K562 (cell line): ENCODE data around the gene P2RY8. TPM values are rescaled to one million over a fixed set of nuclear protein-coding genes. Genes with fewer than 3 reads are reported as not detected.

ENCODE experiments used
- ATAC-seq: fragments of 200-7000 bp; cut with Tn5 transposase; 3 replicates; pipeline ENCODE4 v1.9.1; 2020; ENCODE audit warnings: moderate library complexity
- BruUV-seq: library from RNA; stranded (reverse); fragments of 400-500 nt; replicated peaks from 2 replicates; lab custom pipeline; 2021; lab: Mats Ljungman, UMichigan
- CTCF ChIA-PET: fragments of 300-600 bp; formaldehyde crosslinking; extraction: SDS; loops from one replicate; lab custom pipeline; 2021; ENCODE audit warnings: low intra/inter-chr PET ratio; lab: Yijun Ruan, JAX
- POLR2A ChIA-PET: fragments of 300-600, 350-650 bp; sonication (Branson Sonifier 250); formaldehyde crosslinking; extraction: SDS; loops from one replicate; lab custom pipeline; 2021; ENCODE audit warnings: antibody characterized with exemption, inconsistent platforms; lab: Yijun Ruan, JAX
- DNase-seq, 4 experiments: peaks; one replicate each; pipeline versions ENCODE4 v3.0.0 to v3.0.0-alpha.2; 2011 to 2018; ENCODE audit warnings: low spot score in 3 of 4, mixed read lengths in 3 of 4; ENCODE audit errors: extremely low read depth in 1 of 4
- FAIRE-seq: peaks from 2 replicates; lab custom pipeline; 2011; peaks lifted over from hg19 to GRCh38; lab: Jason Lieb, UNC
- H2AFZ ChIP-seq: 2 replicates; pipeline ENCODE4 v1.6.0; 2011; ENCODE audit warnings: low read depth, low read length, control low read depth, inconsistent platforms
- H3K27ac ChIP-seq: fragments of 200-600 bp; 3 replicates; pipeline ENCODE4 v1.8.0; 2011; ENCODE audit warnings: low read depth, mild to moderate bottlenecking, control low read depth, inconsistent platforms, low read length, moderate library complexity, mixed read lengths; ENCODE audit errors: extremely low read depth
- H3K27me3 ChIP-seq, 2 experiments: fragments of 300-600 bp in 1 of 2; 2 replicates in 1 of 2; 3 replicates in 1 of 2; pipeline versions ENCODE4 v1.6.0 to v1.8.0; 2011; ENCODE audit warnings: inconsistent platforms in 2 of 2, low read length in 2 of 2, mild to moderate bottlenecking in 1 of 2, mixed read lengths in 1 of 2, moderate library complexity in 1 of 2; ENCODE audit not compliant: control insufficient read depth in 2 of 2, insufficient read depth in 2 of 2
- H3K36me3 ChIP-seq: fragments of 300-600 bp; 3 replicates; pipeline ENCODE4 v1.8.0; 2011; ENCODE audit warnings: mild to moderate bottlenecking, low read length, inconsistent platforms; ENCODE audit not compliant: control insufficient read depth, insufficient read depth
- H3K4me1 ChIP-seq, 2 experiments: fragments of 200-600 bp in 1 of 2; replicated peaks in 1 of 2; 2 replicates in 1 of 2; 3 replicates in 1 of 2; pipeline versions ENCODE4 v1.5.1 to v1.8.0; 2011; ENCODE audit warnings: inconsistent platforms in 2 of 2, low read length in 2 of 2, mild to moderate bottlenecking in 1 of 2, mixed read lengths in 1 of 2, moderate library complexity in 1 of 2; ENCODE audit not compliant: control insufficient read depth in 2 of 2, insufficient read depth in 2 of 2
- H3K4me2 ChIP-seq: 2 replicates; pipeline ENCODE4 v1.6.1; 2011; ENCODE audit warnings: low read length, control low read depth, inconsistent platforms, mixed read lengths; ENCODE audit not compliant: insufficient read depth
- H3K4me3 ChIP-seq: fragments of 200-600 bp; sonication (generic), shearing (Covaris generic); 2 replicates; pipeline ENCODE4 v1.5.1; 2016; ENCODE audit warnings: control low read depth, inconsistent platforms
- H3K79me2 ChIP-seq: fragments of 200-600 bp; 3 replicates; pipeline ENCODE4 v1.8.0; 2011; ENCODE audit warnings: low read length, inconsistent platforms; ENCODE audit not compliant: control insufficient read depth, insufficient read depth
- H3K9ac ChIP-seq, 2 experiments: 2 replicates each; pipeline versions ENCODE4 v1.6.0 to v1.6.1; 2011; ENCODE audit warnings: low read depth in 2 of 2, low read length in 2 of 2, control low read depth in 1 of 2, inconsistent platforms in 1 of 2, mild to moderate bottlenecking in 1 of 2, mixed read lengths in 1 of 2; ENCODE audit not compliant: insufficient read depth in 1 of 2
- H3K9me1 ChIP-seq: one replicate; pipeline ENCODE4 v1.6.0; 2011; ENCODE audit warnings: inconsistent platforms, mild to moderate bottlenecking, low read length, moderate library complexity; ENCODE audit not compliant: control insufficient read depth, insufficient read depth
- H3K9me3 ChIP-seq: replicated peaks from 2 replicates; pipeline ENCODE4 v1.5.1; 2011; ENCODE audit warnings: low read depth, low read length, inconsistent platforms; ENCODE audit not compliant: control insufficient read depth, insufficient read depth
- H4K20me1 ChIP-seq: replicated peaks from 2 replicates; pipeline ENCODE4 v1.6.1; 2011; ENCODE audit warnings: low read length, inconsistent platforms, mixed read lengths; ENCODE audit not compliant: control insufficient read depth, insufficient read depth
- CBX8 ChIP-seq: fragments of 200-600 bp; sonication (generic); IDR thresholded peaks from 2 replicates; pipeline ENCODE4 v1.6.1; 2012; ENCODE audit warnings: borderline replicate concordance, mixed run types, low read depth, mild to moderate bottlenecking, moderate library complexity, mixed read lengths, low read length, control low read depth, inconsistent platforms; ENCODE audit not compliant: poor library complexity, severe bottlenecking; ENCODE audit errors: extremely low read depth
- EP400 ChIP-seq: fragments of 450-650 bp; IDR thresholded peaks from 2 replicates; pipeline ENCODE4 v1.6.1; 2017; ENCODE audit warnings: antibody characterized with exemption, mild to moderate bottlenecking, moderate library complexity
- GATA2 ChIP-seq: sonication (generic); formaldehyde crosslinking; IDR thresholded peaks from 2 replicates; pipeline ENCODE4 v1.4.0; 2020; ENCODE audit warnings: mild to moderate bottlenecking, missing genetic modification reagents
- HCFC1 ChIP-seq: IDR thresholded peaks from 2 replicates; pipeline ENCODE4 v1.6.1; 2012; ENCODE audit warnings: low read depth, low read length, improper control_type of control experiment
- RERE ChIP-seq: sonication (generic); formaldehyde crosslinking; IDR thresholded peaks from 2 replicates; pipeline ENCODE4 v1.8.0; 2023; ENCODE audit warnings: missing genetic modification reagents, mild to moderate bottlenecking, borderline replicate concordance
- ZNF239 ChIP-seq: fragments of 250-450 bp; sonication (Bioruptor Pico); IDR thresholded peaks from 2 replicates; pipeline ENCODE4 v1.4.0; 2020; ENCODE audit warnings: mild to moderate bottlenecking
- WGBS: fragments of 100-300 bp; shearing (Covaris generic); methylation state at CpG from one replicate; pipeline ENCODE4 v1.1.6; 2016; ENCODE audit warnings: low coverage, mixed read lengths; ENCODE audit not compliant: insufficient coverage; ENCODE audit errors: missing lambda C conversion rate; 5-methylcytosine and 5-hydroxymethylcytosine counted together
- in situ Hi-C: fragments of 300-500 bp; cut with MboI; formaldehyde crosslinking; loops from 4 replicates; pipeline ENCODE4 v1.15.0; 2018; ENCODE audit warnings: inconsistent platforms, mixed read lengths
- intact Hi-C: fragments of 100-400 bp; cut with micrococcal nuclease; formaldehyde crosslinking; loops from 2 replicates; pipeline ENCODE4 v1.14.2; 2022
- polyA plus RNA-seq, 8 experiments: library from polyadenylated mRNA; depleted of rRNA in 4 of 8; stranded (reverse) in 5 of 8; unstranded in 3 of 8; fragments of >200 nt; fragmentation: Nextera tagmentation in 2 of 8; fragmentation: Illumina TruSeq in 1 of 8; extraction: Ambion mirVana in 2 of 8; extraction: Trizol in 1 of 8; gene quantifications; 2 replicates each; pipeline versions ENCODE4 v1.2.1 to v1.2.3, GENCODE V29; 2011 to 2014; ENCODE audit warnings: inconsistent platforms in 1 of 8, missing spikeins in 1 of 8
- total RNA-seq, 7 experiments: library from RNA; depleted of rRNA in 6 of 7; stranded (reverse); fragments of >200 nt in 6 of 7; fragmentation: Illumina TruSeq in 2 of 7; extraction: Trizol in 2 of 7; gene quantifications; 2 replicates each; pipeline versions ENCODE4 v1.2.1 to v1.2.3, GENCODE V29; 2011 to 2021; ENCODE audit warnings: low replicate concordance in 1 of 7

The P2RY8 gene
- total and polyA plus RNA-seq, 9 of the 15 experiments (the other 6 are each of a cell fraction or from before 2014, with no cell fraction given), result 0.04 to 0.69 (median 0.08) TPM; not detected in 3

GRCh38 chrX:1451661-1452515 lies 85.1 kb downstream of the P2RY8 start:
- CTCF ChIA-PET, result no interaction called here
- WGBS, result 15% methylated on average over 5 of the region's 23 CpGs
- TSS peak; percentile 47 for BruUV-seq
- H3K4me1 ChIP-seq, result peaks cover 0 to 13% of the 10 kb centered on the region in 2 experiments; a peak in 2 of 5 replicates
- no peak overlapping the region for H2AFZ ChIP-seq
- no peaks in the 10 kb centered on the region for H4K20me1 ChIP-seq
- in situ Hi-C loops, result loop anchor here (25.0 kb wide), 1 partner anchor 1160 kb away; no protein-coding TSS in a partner anchor
- H3K27ac ChIP-seq, result peak overlapping the region; percentile 83; the same call in 1 of the 3 replicates
- intact Hi-C loops, result loop anchor here (5.0 kb wide), 1 partner anchor 85 kb away; the partner anchor contains the start of gene P2RY8
- peak overlapping the region; percentile 81 for H3K4me2 ChIP-seq
- H3K27me3 ChIP-seq, result peaks cover 0 to 13% of the 10 kb centered on the region in 2 experiments; a peak in 2 of 5 replicates
- peaks cover 16% of the 10 kb centered on the region for H3K79me2 ChIP-seq
- FAIRE-seq, result no peak
- H3K9me1 ChIP-seq, result no peaks in the 10 kb centered on the region
- no peak for ATAC-seq
- TF ChIP-seq ZNF239 (CRISPR knock-in tag), result no peak
- 0 out of 2 replicates have a peak, but pooled peaks have one; percentile 8 for TF ChIP-seq EP400
- 0 out of 3 replicates have a peak, but pooled peaks cover 2% of the 10 kb centered on the region for H3K36me3 ChIP-seq
- H3K9me3 ChIP-seq, result no peaks in the 10 kb centered on the region; the same call in 1 of the 2 replicates
- no peak for DNase-seq
- peak overlapping the region; percentile 94 for H3K4me3 ChIP-seq
- peak overlapping the region; percentile 70 to 95; a peak in 3 of 4 replicates for H3K9ac ChIP-seq
- POLR2A ChIA-PET, result no interaction called here

GRCh38 chrX:1451251-1451660 lies 85.7 kb downstream of the P2RY8 start:
- H3K9me1 ChIP-seq, result no peaks in the 10 kb centered on the region
- H3K4me2 ChIP-seq, result no peak overlapping the region
- peaks cover 16% of the 10 kb centered on the region for H3K79me2 ChIP-seq
- ChIA-PET POLR2A (no interaction called here), CTCF (no interaction called here)
- H3K27ac ChIP-seq, result no peak overlapping the region
- intact Hi-C loops, result loop anchor here (5.0 kb wide), 1 partner anchor 86 kb away; the partner anchor contains the start of gene P2RY8
- H4K20me1 ChIP-seq, result no peaks in the 10 kb centered on the region
- H3K4me3 ChIP-seq, result no peak overlapping the region
- no peak overlapping the region for H3K9ac ChIP-seq
- no peak overlapping the region for H2AFZ ChIP-seq
- no TSS peak for BruUV-seq
- 0 out of 3 replicates have a peak, but pooled peaks cover 2% of the 10 kb centered on the region for H3K36me3 ChIP-seq
- DNase-seq, result no peak
- no peak for FAIRE-seq
- WGBS, result no CpG with 5 or more reads among the region's 6 CpGs
- no peak for ATAC-seq
- no peaks in the 10 kb centered on the region; the same call in 1 of the 2 replicates for H3K9me3 ChIP-seq
- in situ Hi-C loops, result loop anchor here (25.0 kb wide), 1 partner anchor 1161 kb away; no protein-coding TSS in a partner anchor
- peaks cover 0 to 12% of the 10 kb centered on the region in 2 experiments; a peak in 2 of 5 replicates for H3K27me3 ChIP-seq
- H3K4me1 ChIP-seq, result peaks cover 0 to 13% of the 10 kb centered on the region in 2 experiments; a peak in 2 of 5 replicates
- TF ChIP-seq GATA2 (no peak), CBX8 (no peak), RERE (CRISPR knock-in tag) (no peak), HCFC1 (no peak)
